Measurements from ENCODE around the gene TRPC4AP. TPM values are rescaled to one million over a fixed set of nuclear protein-coding genes. Genes with fewer than 3 reads are reported as not detected.

TRPC4AP gene
- total RNA-seq, 2 experiments from 2014 or later, result 31.9 to 38.8 TPM

DNA sequence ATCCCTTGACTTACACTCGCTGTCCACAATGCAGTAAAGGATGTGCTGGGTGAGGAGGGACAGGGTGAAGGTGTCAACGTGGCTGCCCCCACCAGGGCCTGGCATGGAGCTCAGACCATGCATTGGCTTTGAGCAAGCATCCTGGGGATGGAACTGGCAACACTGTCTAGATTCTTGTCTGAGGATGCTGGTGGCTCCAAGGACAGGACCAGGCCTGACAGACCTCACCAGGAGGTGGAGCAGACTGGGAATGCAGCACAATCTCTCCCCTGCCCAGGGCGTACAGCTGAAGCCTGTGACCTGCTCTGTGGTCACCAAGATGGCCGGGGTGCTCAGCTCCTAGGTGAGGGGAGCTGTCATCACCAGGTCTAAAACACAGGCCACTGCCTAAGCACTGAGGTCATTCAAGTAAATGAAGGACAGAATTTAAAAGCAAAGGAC lies 86.1 kb downstream of the TRPC4AP start:
- Histone ChIP-seq H3K4me3 (ENCODE audit: low read depth, low read length, poor library complexity, severe bottlenecking) (no peak overlapping the region), H4K20me1 (ENCODE audit: insufficient read depth, low read length) (no peaks in the 10 kb centered on the region), H3K36me3 (ENCODE audit: insufficient read depth, low read length) (peaks cover 82% of the 10 kb centered on the region), H3K4me2 (ENCODE audit: low read length) (no peak overlapping the region), H3K9me2 (ENCODE audit: insufficient read depth, low read length) (no peaks in the 10 kb centered on the region), H2AFZ (ENCODE audit: low read length) (no peak overlapping the region), H3K9me3 (ENCODE audit: low read length) (no peaks in the 10 kb centered on the region), H3K27ac (ENCODE audit: low read depth, low read length, poor library complexity, severe bottlenecking) (no peak overlapping the region), H3K4me1 (ENCODE audit: insufficient read depth, low read length, poor library complexity, severe bottlenecking) (no peaks in the 10 kb centered on the region), H3K79me2 (ENCODE audit: insufficient read depth, low read depth, low read length) (no peaks in the 10 kb centered on the region)
- no peak for DNase-seq (ENCODE audit: low spot score)
- intact Hi-C loops (cut with micrococcal nuclease; ENCODE audit: unreplicated experiment), result no loop called here
- TF ChIP-seq, protein P1, sequence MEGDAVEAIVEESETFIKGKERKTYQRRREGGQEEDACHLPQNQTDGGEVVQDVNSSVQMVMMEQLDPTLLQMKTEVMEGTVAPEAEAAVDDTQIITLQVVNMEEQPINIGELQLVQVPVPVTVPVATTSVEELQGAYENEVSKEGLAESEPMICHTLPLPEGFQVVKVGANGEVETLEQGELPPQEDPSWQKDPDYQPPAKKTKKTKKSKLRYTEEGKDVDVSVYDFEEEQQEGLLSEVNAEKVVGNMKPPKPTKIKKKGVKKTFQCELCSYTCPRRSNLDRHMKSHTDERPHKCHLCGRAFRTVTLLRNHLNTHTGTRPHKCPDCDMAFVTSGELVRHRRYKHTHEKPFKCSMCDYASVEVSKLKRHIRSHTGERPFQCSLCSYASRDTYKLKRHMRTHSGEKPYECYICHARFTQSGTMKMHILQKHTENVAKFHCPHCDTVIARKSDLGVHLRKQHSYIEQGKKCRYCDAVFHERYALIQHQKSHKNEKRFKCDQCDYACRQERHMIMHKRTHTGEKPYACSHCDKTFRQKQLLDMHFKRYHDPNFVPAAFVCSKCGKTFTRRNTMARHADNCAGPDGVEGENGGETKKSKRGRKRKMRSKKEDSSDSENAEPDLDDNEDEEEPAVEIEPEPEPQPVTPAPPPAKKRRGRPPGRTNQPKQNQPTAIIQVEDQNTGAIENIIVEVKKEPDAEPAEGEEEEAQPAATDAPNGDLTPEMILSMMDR (conservative IDR thresholded peaks at IDR 0.05; ENCODE audit: low read length), result no peak
- ChIA-PET CTCF (ENCODE audit: unreplicated experiment) (no interaction called here), POLR2A (interaction anchor here (0.6 to 1.4 kb wide), 2 partner anchors 33 to 890 kb away, joined by 3 to 5 read pairs; no protein-coding TSS in a partner anchor)
- BruUV-seq (replicated peaks), result no TSS peak

DNA sequence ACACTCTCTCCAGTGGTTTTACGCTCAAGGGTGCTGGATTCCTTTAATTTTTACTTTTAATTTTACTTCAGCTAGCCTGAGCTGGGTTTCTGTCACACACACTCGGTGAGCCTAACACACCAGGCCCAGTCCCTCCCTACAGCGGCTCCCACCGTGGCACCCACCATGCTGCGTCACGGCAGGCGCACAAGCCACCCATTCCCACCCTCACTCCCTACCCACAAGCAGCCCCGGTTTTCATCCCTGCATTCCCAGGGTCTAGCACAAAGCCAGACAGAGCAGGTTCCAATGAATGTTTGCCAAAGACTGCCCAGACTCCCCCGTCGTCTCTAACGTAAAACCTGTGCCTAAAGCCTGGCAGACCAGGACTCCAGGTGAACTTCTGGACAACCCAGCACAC lies 86.6 kb downstream of the TRPC4AP start:
- POLR2A ChIA-PET, result interaction anchor here (1.4 kb wide), 1 partner anchor 33 kb away, joined by 3 read pairs; no protein-coding TSS in a partner anchor
- CTCF ChIA-PET (ENCODE audit: unreplicated experiment), result no interaction called here
- H3K27ac ChIP-seq (ENCODE audit: low read depth, low read length, poor library complexity, severe bottlenecking), result no peak overlapping the region
- H3K4me2 ChIP-seq (ENCODE audit: low read length), result no peak overlapping the region
- H3K4me3 ChIP-seq (ENCODE audit: low read depth, low read length, poor library complexity, severe bottlenecking), result no peak overlapping the region
- no peaks in the 10 kb centered on the region for H3K9me2 ChIP-seq (ENCODE audit: insufficient read depth, low read length)
- no peak for TF ChIP-seq EZH2phosphoT487 (IDR thresholded peaks at IDR 0.05; ENCODE audit: borderline replicate concordance, low read depth, low read length)
- TF ChIP-seq, protein P1 (conservative IDR thresholded peaks at IDR 0.05; ENCODE audit: low read length), result no peak
- intact Hi-C loops (cut with micrococcal nuclease; ENCODE audit: unreplicated experiment), result no loop called here
- no peak overlapping the region for H2AFZ ChIP-seq (ENCODE audit: low read length)
- H4K20me1 ChIP-seq (ENCODE audit: insufficient read depth, low read length), result no peaks in the 10 kb centered on the region
- no peaks in the 10 kb centered on the region for H3K79me2 ChIP-seq (ENCODE audit: insufficient read depth, low read depth, low read length)
- peaks cover 5% of the 10 kb centered on the region for H3K4me1 ChIP-seq (ENCODE audit: insufficient read depth, low read length, poor library complexity, severe bottlenecking)
- no peak for DNase-seq (ENCODE audit: low spot score)
- peaks cover 79% of the 10 kb centered on the region for H3K36me3 ChIP-seq (ENCODE audit: insufficient read depth, low read length)
- H3K9me3 ChIP-seq (ENCODE audit: low read length), result no peaks in the 10 kb centered on the region
- BruUV-seq (replicated peaks), result no TSS peak

DNA sequence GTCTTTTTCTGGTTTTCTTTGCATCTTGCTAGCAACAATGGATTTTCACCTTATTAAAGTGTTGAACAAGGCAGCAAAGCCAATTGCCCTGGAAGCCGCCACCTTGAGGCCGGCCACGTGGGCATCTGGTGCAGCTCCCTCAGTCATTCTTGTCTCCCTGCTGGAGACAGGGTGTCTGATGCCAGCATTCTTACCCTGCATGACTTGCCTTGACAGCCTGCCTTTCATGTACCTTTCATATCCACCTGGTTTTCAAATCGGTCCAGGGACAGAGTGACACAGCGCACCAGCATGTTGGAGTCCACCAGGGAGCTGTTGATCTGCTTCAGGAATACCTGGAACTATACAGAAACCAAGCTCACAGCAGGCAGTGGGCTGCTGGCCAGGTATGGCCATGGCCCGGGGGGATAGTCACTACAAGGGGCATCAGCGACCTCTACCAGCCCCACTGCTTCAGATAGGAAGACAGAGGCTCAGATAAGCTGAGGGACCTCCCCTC lies 87.1 kb downstream of the TRPC4AP start:
- Histone ChIP-seq H2AFZ (ENCODE audit: low read length) (no peak overlapping the region), H3K9me2 (ENCODE audit: insufficient read depth, low read length) (no peaks in the 10 kb centered on the region), H3K9me3 (ENCODE audit: low read length) (no peaks in the 10 kb centered on the region), H3K36me3 (ENCODE audit: insufficient read depth, low read length) (peaks cover 74% of the 10 kb centered on the region), H3K4me3 (ENCODE audit: low read depth, low read length, poor library complexity, severe bottlenecking) (no peak overlapping the region), H3K27ac (ENCODE audit: low read depth, low read length, poor library complexity, severe bottlenecking) (no peak overlapping the region), H3K79me2 (ENCODE audit: insufficient read depth, low read depth, low read length) (no peaks in the 10 kb centered on the region), H3K4me2 (ENCODE audit: low read length) (no peak overlapping the region), H4K20me1 (ENCODE audit: insufficient read depth, low read length) (no peaks in the 10 kb centered on the region), H3K4me1 (ENCODE audit: insufficient read depth, low read length, poor library complexity, severe bottlenecking) (peaks cover 10% of the 10 kb centered on the region)
- ChIA-PET POLR2A (interaction anchor here (1.4 kb wide), 1 partner anchor 34 kb away, joined by 3 read pairs; no protein-coding TSS in a partner anchor), CTCF (ENCODE audit: unreplicated experiment) (no interaction called here)
- TF ChIP-seq EZH2phosphoT487 (IDR thresholded peaks at IDR 0.05; ENCODE audit: borderline replicate concordance, low read depth, low read length), result no peak
- TF ChIP-seq, protein P1 (conservative IDR thresholded peaks at IDR 0.05; ENCODE audit: low read length), result no peak
- no peak for DNase-seq (ENCODE audit: low spot score)
- no TSS peak for BruUV-seq (replicated peaks)
- intact Hi-C loops (cut with micrococcal nuclease; ENCODE audit: unreplicated experiment), result no loop called here

Measured in OCI-LY7 (cell line).